Measurements from ENCODE around the gene EBPL. TPM values are rescaled to one million over a fixed set of nuclear protein-coding genes. Genes with fewer than 3 reads are reported as not detected.

Gene EBPL
- total RNA-seq, 4 donors from 2014 or later, result 47.0 to 99.4 (median 79.7) TPM

- intact Hi-C loops (cut with DNase I; ENCODE audit: low total_unique reads), result no loop called here
Observed at GRCh38 chr13:49697468-49697867, 6.2 kb upstream of the EBPL start.

DNA sequence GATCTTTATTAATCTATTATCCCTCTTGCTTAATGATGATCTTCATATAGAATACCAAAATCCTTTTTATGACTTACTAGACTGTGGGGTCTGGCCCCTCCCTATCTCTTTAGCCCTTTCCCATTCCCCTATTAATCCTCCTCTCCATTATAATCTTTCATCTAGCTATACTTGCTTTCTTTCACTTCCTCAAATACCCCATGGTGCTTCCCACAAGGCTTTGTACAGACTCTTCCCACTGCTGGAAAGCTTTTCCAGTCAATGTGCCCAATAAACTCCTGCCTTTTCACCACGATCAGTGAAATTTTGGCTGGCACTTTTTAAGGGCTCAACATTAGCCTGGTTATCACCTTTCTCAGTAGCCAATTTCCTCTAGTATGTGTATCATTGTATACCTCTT, 3.2 kb upstream of the EBPL start:
- no peak overlapping the region for H3K4me3 ChIP-seq
- H3K9me3 ChIP-seq, result no peaks in the 10 kb centered on the region
- no peaks in the 10 kb centered on the region for H3K36me3 ChIP-seq
- H3K27ac ChIP-seq, result no peak overlapping the region
- TF ChIP-seq CTCF (IDR thresholded peaks at IDR 0.05), result no peak
- TF ChIP-seq POLR2A (IDR thresholded peaks at IDR 0.05), result no peak
- intact Hi-C loops (cut with DNase I; ENCODE audit: low total_unique reads), result no loop called here
- no peaks in the 10 kb centered on the region for H3K4me1 ChIP-seq
- no peak for DNase-seq
- H3K27me3 ChIP-seq, result no peaks in the 10 kb centered on the region

More at GRCh38 chr13:49697468-49697867, 6.2 kb upstream of the EBPL start:
- no peak for TF ChIP-seq POLR2A (IDR thresholded peaks at IDR 0.05)
- no peak for TF ChIP-seq CTCF (IDR thresholded peaks at IDR 0.05)
- DNase-seq, result no peak
- Histone ChIP-seq H3K9me3 (no peaks in the 10 kb centered on the region), H3K27me3 (no peaks in the 10 kb centered on the region), H3K4me1 (no peaks in the 10 kb centered on the region), H3K36me3 (no peaks in the 10 kb centered on the region), H3K27ac (no peak overlapping the region), H3K4me3 (no peak overlapping the region)

DNA sequence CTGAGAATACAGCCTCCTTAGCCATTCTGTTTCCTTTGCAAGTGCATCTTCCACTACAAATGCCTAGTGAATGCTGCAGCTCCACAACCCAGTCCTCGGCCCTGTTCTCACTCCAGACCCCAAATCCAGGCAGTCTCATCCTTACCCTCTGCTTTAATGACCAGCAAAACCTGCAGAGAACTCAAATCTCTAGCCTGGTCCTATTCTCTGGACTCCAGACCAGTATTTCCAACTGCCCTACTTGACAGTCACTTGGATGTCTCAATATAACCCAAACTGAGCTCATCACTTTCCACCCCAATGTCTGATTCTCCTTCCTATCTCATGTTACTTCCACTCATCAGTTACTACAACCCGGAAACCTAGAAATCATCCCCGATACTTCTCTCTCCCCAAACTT, 2.6 kb upstream of the EBPL start:
- DNase-seq, result no peak
- no peaks in the 10 kb centered on the region for H3K36me3 ChIP-seq
- no peak overlapping the region for H3K27ac ChIP-seq
- H3K9me3 ChIP-seq, result no peaks in the 10 kb centered on the region
- no peaks in the 10 kb centered on the region for H3K27me3 ChIP-seq
- H3K4me1 ChIP-seq, result no peaks in the 10 kb centered on the region
- no peak overlapping the region for H3K4me3 ChIP-seq
- intact Hi-C loops (cut with DNase I; ENCODE audit: low total_unique reads), result no loop called here
- TF ChIP-seq CTCF (IDR thresholded peaks at IDR 0.05) (no peak), POLR2A (IDR thresholded peaks at IDR 0.05) (no peak)

DNA sequence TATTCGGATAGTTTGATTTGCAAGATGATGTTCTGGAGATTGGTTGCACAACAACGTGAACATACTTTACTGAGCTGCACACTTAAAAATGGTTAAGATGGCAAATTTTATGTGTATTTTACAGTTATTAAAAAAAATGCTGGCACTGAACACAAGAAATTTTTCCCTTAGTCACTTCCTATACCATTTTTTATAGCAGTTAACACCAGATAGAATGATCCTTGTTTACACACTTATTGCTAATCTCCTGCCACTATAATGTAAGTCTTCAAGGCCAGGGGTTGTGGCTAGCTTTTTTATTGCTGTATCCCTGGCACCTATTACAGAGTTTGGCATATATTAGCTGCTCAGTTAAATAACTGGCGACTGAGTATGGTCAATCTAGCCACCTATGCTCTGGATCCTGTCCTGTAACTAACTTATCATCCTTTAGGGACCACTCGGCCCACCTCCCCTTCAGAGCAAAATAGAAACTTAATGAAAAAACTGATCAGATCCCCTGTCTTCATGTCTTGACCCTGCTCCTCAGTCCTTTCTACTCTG, 2.0 kb upstream of the EBPL start:
- Histone ChIP-seq H3K36me3 (no peaks in the 10 kb centered on the region), H3K27ac (no peak overlapping the region), H3K27me3 (no peaks in the 10 kb centered on the region), H3K9me3 (no peaks in the 10 kb centered on the region), H3K4me3 (no peak overlapping the region), H3K4me1 (no peaks in the 10 kb centered on the region)
- TF ChIP-seq POLR2A (IDR thresholded peaks at IDR 0.05), result no peak
- TF ChIP-seq CTCF (IDR thresholded peaks at IDR 0.05), result no peak
- intact Hi-C loops (cut with DNase I; ENCODE audit: low total_unique reads), result no loop called here
- DNase-seq, result no peak

DNA sequence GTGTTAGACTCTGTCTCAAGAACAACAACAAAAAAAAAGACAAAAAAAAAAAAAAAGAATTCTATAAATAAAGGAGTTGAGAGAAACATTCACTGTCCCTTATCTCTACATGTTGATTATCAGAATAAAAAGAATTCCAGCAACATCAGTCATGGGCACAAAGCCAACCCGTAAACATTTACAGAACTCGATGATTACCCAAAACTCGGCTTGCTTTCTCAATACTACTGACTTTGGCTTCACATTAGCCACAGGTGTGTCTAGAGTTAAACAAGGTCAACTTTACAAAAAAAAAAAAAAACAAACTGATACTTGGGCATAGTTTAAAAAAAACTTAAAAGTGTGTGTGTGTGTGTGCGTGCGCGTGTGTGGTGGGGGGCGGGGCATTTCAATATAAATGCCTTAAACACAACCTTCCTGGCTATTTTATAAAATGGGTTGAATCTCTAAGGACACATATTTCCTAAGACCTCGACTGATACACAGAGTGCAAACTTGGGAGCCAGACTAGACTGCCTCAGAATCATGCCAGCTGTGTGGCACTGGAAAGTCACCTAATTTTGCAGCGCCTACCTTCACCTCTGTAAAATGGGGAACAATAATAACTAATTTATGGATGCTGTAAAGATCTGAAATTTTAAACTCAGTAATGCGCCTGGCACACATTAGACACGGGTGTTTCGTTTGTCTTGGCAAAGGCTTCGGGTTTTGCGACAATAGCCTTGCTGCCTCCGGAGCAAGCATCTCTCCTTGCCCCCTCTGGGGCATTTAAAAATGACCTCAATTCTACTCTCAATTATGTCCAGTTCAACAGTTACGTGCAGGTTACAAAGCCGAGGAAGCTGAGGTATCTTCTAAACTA, 922 bp downstream of the EBPL start:
- TF ChIP-seq CTCF (IDR thresholded peaks at IDR 0.05) (no peak), POLR2A (IDR thresholded peaks at IDR 0.05) (no peak)
- no peaks in the 10 kb centered on the region for H3K4me1 ChIP-seq
- peak overlapping the region; percentile 88 to 89 for H3K27ac ChIP-seq
- no peaks in the 10 kb centered on the region for H3K36me3 ChIP-seq
- no peaks in the 10 kb centered on the region for H3K27me3 ChIP-seq
- intact Hi-C loops (cut with DNase I; ENCODE audit: low total_unique reads), result no loop called here
- peak in 1 of 2 donors; percentile 26 for DNase-seq
- H3K4me3 ChIP-seq, result peak overlapping the region; percentile 43 to 86
- H3K9me3 ChIP-seq, result no peaks in the 10 kb centered on the region
